Ishikawa (cell line): ENCODE data around the gene ZNF622.

Experiments used
- CEBPB ChIP-seq: IDR thresholded peaks from 2 replicates; pipeline ENCODE4 v1.6.1; 2012
- CREB1 ChIP-seq: IDR thresholded peaks from 2 replicates; pipeline ENCODE4 v1.6.1; 2012; ENCODE audit warnings: low read depth
- EGR1 ChIP-seq: IDR thresholded peaks from 2 replicates; pipeline ENCODE4 v1.6.1; 2012
- EP300 ChIP-seq: IDR thresholded peaks from 2 replicates; pipeline ENCODE4 v1.6.1; 2012; ENCODE audit warnings: borderline replicate concordance
- FOXM1 ChIP-seq: IDR thresholded peaks from 2 replicates; pipeline ENCODE4 v1.6.1; 2012; ENCODE audit warnings: low read depth, borderline replicate concordance
- NFIC ChIP-seq: IDR thresholded peaks from 2 replicates; pipeline ENCODE4 v1.6.1; 2012
- RAD21 ChIP-seq: IDR thresholded peaks from 2 replicates; pipeline ENCODE4 v1.6.1; 2012; ENCODE audit warnings: low read depth
- TAF1 ChIP-seq: IDR thresholded peaks from 2 replicates; pipeline ENCODE4 v1.6.1; 2012; ENCODE audit warnings: low read depth, mild to moderate bottlenecking
- TCF12 ChIP-seq: IDR thresholded peaks from 2 replicates; pipeline ENCODE4 v1.6.1; 2012; ENCODE audit warnings: low read depth
- TEAD4 ChIP-seq: IDR thresholded peaks from 2 replicates; pipeline ENCODE4 v1.6.1; 2012
- YY1 ChIP-seq: IDR thresholded peaks from 2 replicates; pipeline ENCODE4 v1.6.1; 2012; ENCODE audit warnings: low read depth
- ZBTB7A ChIP-seq: IDR thresholded peaks from 2 replicates; pipeline ENCODE4 v1.6.1; 2012; ENCODE audit warnings: low read depth
- TF ChIP-seq, protein P1 (sequence below): IDR thresholded peaks from 2 replicates; pipeline ENCODE4 v1.6.1; 2012
- TF ChIP-seq, protein P2 (sequence below): IDR thresholded peaks from 2 replicates; pipeline ENCODE4 v1.6.1; 2012
- TF ChIP-seq, protein P3 (sequence below): IDR thresholded peaks from 2 replicates; pipeline ENCODE4 v1.6.1; 2012; ENCODE audit warnings: low read depth, mild to moderate bottlenecking

ZNF622 gene

DNA sequence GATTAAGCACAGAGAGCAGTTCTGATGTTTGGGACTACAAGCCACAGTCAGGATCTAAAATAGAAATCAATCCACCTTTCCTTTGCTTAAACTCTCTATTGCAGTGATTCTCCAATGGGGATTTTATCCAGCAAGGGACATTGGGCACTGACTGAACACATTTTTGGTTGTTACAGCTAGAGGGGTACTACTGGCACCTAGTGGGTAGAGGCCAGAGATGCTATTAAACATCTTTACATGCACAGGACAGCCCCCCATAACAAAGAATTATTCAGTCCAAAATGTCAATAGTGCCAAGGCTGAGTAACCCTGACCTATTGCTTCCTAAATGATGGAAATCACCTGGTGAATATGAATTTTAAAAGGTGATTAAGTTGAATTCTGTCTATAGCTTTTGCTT, 12.0 kb downstream of the ZNF622 start:
- TF ChIP-seq TEAD4 (no peak), CREB1 (no peak), TAF1 (no peak), YY1 (no peak), RAD21 (no peak), EP300 (no peak), FOXM1 (no peak), ZBTB7A (no peak), EGR1 (no peak), TCF12 (no peak), CEBPB (no peak)
- TF ChIP-seq, protein P1, sequence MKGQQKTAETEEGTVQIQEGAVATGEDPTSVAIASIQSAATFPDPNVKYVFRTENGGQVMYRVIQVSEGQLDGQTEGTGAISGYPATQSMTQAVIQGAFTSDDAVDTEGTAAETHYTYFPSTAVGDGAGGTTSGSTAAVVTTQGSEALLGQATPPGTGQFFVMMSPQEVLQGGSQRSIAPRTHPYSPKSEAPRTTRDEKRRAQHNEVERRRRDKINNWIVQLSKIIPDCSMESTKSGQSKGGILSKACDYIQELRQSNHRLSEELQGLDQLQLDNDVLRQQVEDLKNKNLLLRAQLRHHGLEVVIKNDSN: no peak
- TF ChIP-seq, protein P2, sequence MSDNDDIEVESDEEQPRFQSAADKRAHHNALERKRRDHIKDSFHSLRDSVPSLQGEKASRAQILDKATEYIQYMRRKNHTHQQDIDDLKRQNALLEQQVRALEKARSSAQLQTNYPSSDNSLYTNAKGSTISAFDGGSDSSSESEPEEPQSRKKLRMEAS: no peak

DNA sequence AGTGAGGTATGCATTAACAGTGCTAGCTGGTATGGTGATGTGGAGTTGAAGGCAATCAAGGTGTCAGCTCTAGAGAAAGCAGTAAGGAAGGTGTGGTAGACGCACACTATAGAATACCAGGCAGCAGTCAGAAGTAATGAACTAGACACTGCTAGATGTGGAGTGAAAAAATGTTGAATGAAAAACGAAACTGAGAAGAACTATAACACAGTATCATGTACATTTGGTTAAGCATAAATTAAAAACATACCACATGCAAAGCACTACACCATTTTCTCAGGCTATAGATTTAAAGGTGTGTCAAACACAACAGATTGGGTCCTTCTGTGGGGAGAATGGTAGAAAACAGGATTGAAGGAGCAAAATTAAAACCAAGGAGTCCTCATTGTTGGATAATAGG, 15.4 kb downstream of the ZNF622 start:
- no peak for TF ChIP-seq FOXM1
- no peak for TF ChIP-seq NFIC
- TF ChIP-seq EP300: no peak
- TF ChIP-seq TEAD4: no peak
- no peak for TF ChIP-seq TCF12
- TF ChIP-seq, protein P3, sequence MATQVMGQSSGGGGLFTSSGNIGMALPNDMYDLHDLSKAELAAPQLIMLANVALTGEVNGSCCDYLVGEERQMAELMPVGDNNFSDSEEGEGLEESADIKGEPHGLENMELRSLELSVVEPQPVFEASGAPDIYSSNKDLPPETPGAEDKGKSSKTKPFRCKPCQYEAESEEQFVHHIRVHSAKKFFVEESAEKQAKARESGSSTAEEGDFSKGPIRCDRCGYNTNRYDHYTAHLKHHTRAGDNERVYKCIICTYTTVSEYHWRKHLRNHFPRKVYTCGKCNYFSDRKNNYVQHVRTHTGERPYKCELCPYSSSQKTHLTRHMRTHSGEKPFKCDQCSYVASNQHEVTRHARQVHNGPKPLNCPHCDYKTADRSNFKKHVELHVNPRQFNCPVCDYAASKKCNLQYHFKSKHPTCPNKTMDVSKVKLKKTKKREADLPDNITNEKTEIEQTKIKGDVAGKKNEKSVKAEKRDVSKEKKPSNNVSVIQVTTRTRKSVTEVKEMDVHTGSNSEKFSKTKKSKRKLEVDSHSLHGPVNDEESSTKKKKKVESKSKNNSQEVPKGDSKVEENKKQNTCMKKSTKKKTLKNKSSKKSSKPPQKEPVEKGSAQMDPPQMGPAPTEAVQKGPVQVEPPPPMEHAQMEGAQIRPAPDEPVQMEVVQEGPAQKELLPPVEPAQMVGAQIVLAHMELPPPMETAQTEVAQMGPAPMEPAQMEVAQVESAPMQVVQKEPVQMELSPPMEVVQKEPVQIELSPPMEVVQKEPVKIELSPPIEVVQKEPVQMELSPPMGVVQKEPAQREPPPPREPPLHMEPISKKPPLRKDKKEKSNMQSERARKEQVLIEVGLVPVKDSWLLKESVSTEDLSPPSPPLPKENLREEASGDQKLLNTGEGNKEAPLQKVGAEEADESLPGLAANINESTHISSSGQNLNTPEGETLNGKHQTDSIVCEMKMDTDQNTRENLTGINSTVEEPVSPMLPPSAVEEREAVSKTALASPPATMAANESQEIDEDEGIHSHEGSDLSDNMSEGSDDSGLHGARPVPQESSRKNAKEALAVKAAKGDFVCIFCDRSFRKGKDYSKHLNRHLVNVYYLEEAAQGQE: no peak
- no peak for TF ChIP-seq CEBPB
- no peak for TF ChIP-seq YY1
- no peak for TF ChIP-seq EGR1
- TF ChIP-seq, protein P1: no peak
- TF ChIP-seq ZBTB7A: no peak
- TF ChIP-seq RAD21: no peak
- TF ChIP-seq, protein P2: no peak
- TF ChIP-seq CREB1: no peak
- no peak for TF ChIP-seq TAF1

DNA sequence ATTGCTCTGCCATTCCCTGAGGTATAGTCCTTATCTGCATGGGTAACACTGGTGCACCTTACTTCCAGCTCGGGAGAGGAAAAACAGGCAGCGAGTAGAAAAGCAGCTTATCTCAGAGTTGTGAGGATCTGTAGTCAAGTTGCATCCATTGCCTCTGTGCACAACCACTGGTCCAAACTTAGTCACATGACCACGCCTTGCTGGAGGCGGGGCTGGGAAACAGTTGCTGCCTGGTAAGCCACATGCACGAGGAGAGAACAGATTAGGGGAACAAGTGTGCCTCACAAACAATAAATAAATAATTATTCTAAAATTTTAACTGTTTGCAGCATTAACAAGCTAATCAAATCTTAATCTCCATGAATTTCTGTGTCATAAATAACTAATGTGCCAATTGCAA, 18.6 kb downstream of the ZNF622 start:
- TF ChIP-seq CREB1: no peak
- TF ChIP-seq, protein P1: peak; percentile 76

DNA sequence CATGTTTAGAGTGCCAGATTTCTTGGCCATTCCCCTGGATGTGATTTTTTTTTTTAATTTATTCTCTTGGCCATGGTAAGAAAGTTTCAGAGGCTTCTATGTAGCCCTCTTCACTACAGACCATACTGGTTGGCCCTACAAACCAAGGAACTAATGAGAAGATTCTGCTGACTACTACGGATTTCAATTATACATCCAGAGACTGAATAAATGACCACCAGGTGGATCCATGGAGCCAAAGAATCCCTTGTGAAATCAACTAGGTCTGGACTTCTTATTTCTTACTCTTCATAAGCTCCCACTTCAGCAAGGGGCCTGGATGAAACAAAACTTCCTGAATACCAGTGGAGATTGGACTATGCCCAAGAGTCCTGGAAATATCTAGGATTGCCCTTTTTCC, 27.6 kb downstream of the ZNF622 start:
- TF ChIP-seq, protein P2: no peak
- TF ChIP-seq RAD21: 0 out of 2 replicates have a peak, but pooled peaks have one; percentile 7

DNA sequence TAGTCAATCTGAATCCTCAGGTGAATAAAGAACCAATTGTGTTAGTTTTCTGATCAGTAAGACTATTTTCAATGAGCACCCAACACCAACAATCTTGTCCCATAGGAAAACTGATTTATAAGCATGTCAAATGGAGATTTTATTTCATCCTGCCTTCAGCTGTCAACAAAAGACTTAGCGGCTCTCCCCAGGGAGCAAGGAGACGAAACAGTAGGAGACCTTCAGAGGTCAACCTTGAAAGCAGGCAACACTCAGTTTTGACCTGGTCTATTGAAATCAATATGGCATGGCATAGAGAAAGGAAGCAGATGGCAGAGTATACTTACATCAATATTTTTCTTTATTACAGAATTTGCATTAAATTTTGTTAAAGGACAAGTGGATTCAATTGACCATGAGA, 34.1 kb downstream of the ZNF622 start:
- TF ChIP-seq YY1 (no peak), RAD21 (no peak), ZBTB7A (no peak), TCF12 (no peak), NFIC (no peak), EP300 (no peak), TEAD4 (no peak)

DNA sequence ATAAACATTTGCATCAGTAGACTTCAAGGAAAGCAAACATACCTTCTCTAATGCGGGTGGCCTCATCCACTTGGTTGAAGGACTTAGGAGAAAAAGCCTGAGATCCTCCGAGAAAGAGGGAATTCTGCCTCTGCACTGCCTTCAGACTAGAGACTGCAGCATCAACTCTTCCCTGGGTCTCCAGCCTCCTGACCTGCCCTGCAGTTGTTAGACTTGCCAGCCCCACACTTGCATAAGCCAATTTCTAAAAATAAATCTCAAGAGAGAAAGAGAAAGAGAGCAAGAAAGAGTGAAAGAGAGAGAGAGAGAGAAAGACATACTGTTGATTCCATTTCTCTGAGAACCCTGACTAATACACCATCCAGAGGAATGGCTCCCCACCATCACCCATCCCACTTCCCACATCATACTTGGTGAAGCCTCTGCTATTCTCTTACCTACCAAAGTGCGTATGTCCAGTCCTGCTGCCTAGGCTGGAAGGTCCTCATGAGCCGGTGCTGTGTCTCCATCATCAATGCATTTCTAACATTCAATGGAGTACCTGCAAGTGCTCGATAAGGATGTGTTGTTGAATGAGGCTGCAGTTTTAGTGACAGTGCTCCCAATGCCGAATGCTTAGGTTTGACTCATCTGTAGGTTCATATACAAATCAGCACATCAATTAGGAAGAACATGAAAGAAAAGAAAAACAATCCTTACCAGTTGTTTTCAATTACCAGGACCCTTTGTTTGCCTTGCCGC, 35.1 kb downstream of the ZNF622 start:
- TF ChIP-seq, protein P2: no peak
- TF ChIP-seq, protein P3: no peak
- no peak for TF ChIP-seq NFIC
- no peak for TF ChIP-seq TAF1
- no peak for TF ChIP-seq EGR1
- no peak for TF ChIP-seq RAD21
- no peak for TF ChIP-seq TEAD4
- TF ChIP-seq, protein P1: no peak
- no peak for TF ChIP-seq FOXM1
- no peak for TF ChIP-seq ZBTB7A
- TF ChIP-seq CREB1: no peak
- TF ChIP-seq CEBPB: no peak
- no peak for TF ChIP-seq YY1
- no peak for TF ChIP-seq TCF12
